Measurements from ENCODE around the gene NOPCHAP1.

DNA sequence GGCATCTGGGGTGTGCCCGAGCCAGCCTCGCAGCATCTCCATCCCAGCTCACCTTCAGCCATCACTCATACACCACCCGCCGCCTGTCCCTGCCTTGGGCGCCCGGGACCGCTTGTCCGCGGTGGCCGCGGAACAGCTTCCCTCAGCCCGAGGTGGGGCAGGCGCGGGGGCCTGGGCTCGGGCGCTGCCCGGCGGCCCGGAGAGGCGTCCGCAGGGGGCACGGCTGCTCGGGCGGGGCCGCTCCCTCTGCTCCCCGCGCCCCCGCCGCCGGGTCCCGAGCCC is 28.5 kb upstream of the NOPCHAP1 start:
- TF ChIP-seq, protein P1, sequence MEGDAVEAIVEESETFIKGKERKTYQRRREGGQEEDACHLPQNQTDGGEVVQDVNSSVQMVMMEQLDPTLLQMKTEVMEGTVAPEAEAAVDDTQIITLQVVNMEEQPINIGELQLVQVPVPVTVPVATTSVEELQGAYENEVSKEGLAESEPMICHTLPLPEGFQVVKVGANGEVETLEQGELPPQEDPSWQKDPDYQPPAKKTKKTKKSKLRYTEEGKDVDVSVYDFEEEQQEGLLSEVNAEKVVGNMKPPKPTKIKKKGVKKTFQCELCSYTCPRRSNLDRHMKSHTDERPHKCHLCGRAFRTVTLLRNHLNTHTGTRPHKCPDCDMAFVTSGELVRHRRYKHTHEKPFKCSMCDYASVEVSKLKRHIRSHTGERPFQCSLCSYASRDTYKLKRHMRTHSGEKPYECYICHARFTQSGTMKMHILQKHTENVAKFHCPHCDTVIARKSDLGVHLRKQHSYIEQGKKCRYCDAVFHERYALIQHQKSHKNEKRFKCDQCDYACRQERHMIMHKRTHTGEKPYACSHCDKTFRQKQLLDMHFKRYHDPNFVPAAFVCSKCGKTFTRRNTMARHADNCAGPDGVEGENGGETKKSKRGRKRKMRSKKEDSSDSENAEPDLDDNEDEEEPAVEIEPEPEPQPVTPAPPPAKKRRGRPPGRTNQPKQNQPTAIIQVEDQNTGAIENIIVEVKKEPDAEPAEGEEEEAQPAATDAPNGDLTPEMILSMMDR (IDR thresholded peaks at IDR 0.05), result no peak
- TF ChIP-seq POLR2A (IDR thresholded peaks at IDR 0.05) (no peak), EP300 (IDR thresholded peaks at IDR 0.05) (no peak)

Data from ovary (tissue), 3 donors.